HEK293T (cell line): ENCODE results near the gene EEF1B2.

Experiments
- ARNT ChIP-seq: fragments of 450-650 bp; IDR thresholded peaks from 2 replicates; pipeline ENCODE4 v1.6.1; 2017; ENCODE audit warnings: mild to moderate bottlenecking
- BHLHE40 ChIP-seq: fragments of 450-650 bp; IDR thresholded peaks from 2 replicates; pipeline ENCODE4 v1.6.1; 2016; ENCODE audit warnings: mild to moderate bottlenecking, moderate library complexity, borderline replicate concordance
- FOXM1 ChIP-seq: fragments of 450-650 bp; IDR thresholded peaks from 2 replicates; pipeline ENCODE4 v1.6.1; 2017; ENCODE audit warnings: mild to moderate bottlenecking, borderline replicate concordance
- NFRKB ChIP-seq: fragments of 450-650 bp; IDR thresholded peaks from 2 replicates; pipeline ENCODE4 v1.6.1; 2016; ENCODE audit warnings: mild to moderate bottlenecking, moderate library complexity
- SP1 ChIP-seq: fragments of 450-650 bp; IDR thresholded peaks from 2 replicates; pipeline ENCODE4 v1.6.1; 2017

GRCh38 chr2:206211657-206212255 is 52.1 kb downstream of the EEF1B2 start:
- TF ChIP-seq BHLHE40 (no peak), NFRKB (no peak), FOXM1 (no peak), SP1 (no peak), ARNT (no peak)
